ENCODE results near the gene IZUMO1R. TPM values are rescaled to one million over a fixed set of nuclear protein-coding genes. Genes with fewer than 3 reads are reported as not detected.

IZUMO1R gene
- total and polyA plus RNA-seq, 2 of the 8 experiments (the other 6 are each of a cell fraction or from before 2014, with no cell fraction given) = not detected

- no peak for TF ChIP-seq CHD7 (IDR thresholded peaks at IDR 0.05; ENCODE audit: insufficient replicate concordance, low read length)
- no peak for TF ChIP-seq CTCF (IDR thresholded peaks at IDR 0.05; ENCODE audit: control extremely low read depth in 1 of 3, insufficient read depth in 1 of 3, low read depth in 1 of 3, low read length in 3 of 3)
- no peak for TF ChIP-seq POU5F1 (IDR thresholded peaks at IDR 0.05; ENCODE audit: low read depth, low read length)
- no peak for TF ChIP-seq ASH2L (IDR thresholded peaks at IDR 0.05; ENCODE audit: low read length)
- TF ChIP-seq RXRA (IDR thresholded peaks at IDR 0.05; ENCODE audit: insufficient read depth, low read depth, low read length) = no peak
- TF ChIP-seq SUZ12 (IDR thresholded peaks at IDR 0.05; ENCODE audit: low read length) = no peak
- TF ChIP-seq CEBPB (IDR thresholded peaks at IDR 0.05; ENCODE audit: low read depth, low read length) = no peak
- no peak for TF ChIP-seq GTF2F1 (IDR thresholded peaks at IDR 0.05; ENCODE audit: borderline replicate concordance, low read depth, low read length)
These were observed 28.4 kb upstream of the IZUMO1R start (continued) for GRCh38 chr11:94275961-94276360.

All from H1 (cell line).